K562 (cell line): Measurements from ENCODE around the gene SH2D3A. TPM values are rescaled to one million over a fixed set of nuclear protein-coding genes. Genes with fewer than 3 reads are reported as not detected.

Source experiments
- ATAC-seq: fragments of 200-7000 bp; cut with Tn5 transposase; 3 replicates; pipeline ENCODE4 v1.9.1; 2020; ENCODE audit warnings: moderate library complexity
- BruUV-seq: library from RNA; stranded (reverse); fragments of 400-500 nt; replicated peaks from 2 replicates; lab custom pipeline; 2021; lab: Mats Ljungman, UMichigan
- CTCF ChIA-PET: fragments of 300-600 bp; formaldehyde crosslinking; extraction: SDS; loops from one replicate; lab custom pipeline; 2021; ENCODE audit warnings: low intra/inter-chr PET ratio; lab: Yijun Ruan, JAX
- POLR2A ChIA-PET: fragments of 300-600, 350-650 bp; sonication (Branson Sonifier 250); formaldehyde crosslinking; extraction: SDS; loops from one replicate; lab custom pipeline; 2021; ENCODE audit warnings: antibody characterized with exemption, inconsistent platforms; lab: Yijun Ruan, JAX
- DNase-seq, 4 experiments: peaks; one replicate each; pipeline versions ENCODE4 v3.0.0 to v3.0.0-alpha.2; 2011 to 2018; ENCODE audit warnings: low spot score in 3 of 4, mixed read lengths in 3 of 4; ENCODE audit errors: extremely low read depth in 1 of 4
- FAIRE-seq: peaks from 2 replicates; lab custom pipeline; 2011; peaks lifted over from hg19 to GRCh38; lab: Jason Lieb, UNC
- H2AFZ ChIP-seq: 2 replicates; pipeline ENCODE4 v1.6.0; 2011; ENCODE audit warnings: low read depth, low read length, control low read depth, inconsistent platforms
- H3K27ac ChIP-seq: fragments of 200-600 bp; 3 replicates; pipeline ENCODE4 v1.8.0; 2011; ENCODE audit warnings: low read depth, mild to moderate bottlenecking, control low read depth, inconsistent platforms, low read length, moderate library complexity, mixed read lengths; ENCODE audit errors: extremely low read depth
- H3K27me3 ChIP-seq, 2 experiments: fragments of 300-600 bp in 1 of 2; 2 replicates in 1 of 2; 3 replicates in 1 of 2; pipeline versions ENCODE4 v1.6.0 to v1.8.0; 2011; ENCODE audit warnings: inconsistent platforms in 2 of 2, low read length in 2 of 2, mild to moderate bottlenecking in 1 of 2, mixed read lengths in 1 of 2, moderate library complexity in 1 of 2; ENCODE audit not compliant: control insufficient read depth in 2 of 2, insufficient read depth in 2 of 2
- H3K36me3 ChIP-seq: fragments of 300-600 bp; 3 replicates; pipeline ENCODE4 v1.8.0; 2011; ENCODE audit warnings: mild to moderate bottlenecking, low read length, inconsistent platforms; ENCODE audit not compliant: control insufficient read depth, insufficient read depth
- H3K4me1 ChIP-seq, 2 experiments: fragments of 200-600 bp in 1 of 2; replicated peaks in 1 of 2; 2 replicates in 1 of 2; 3 replicates in 1 of 2; pipeline versions ENCODE4 v1.5.1 to v1.8.0; 2011; ENCODE audit warnings: inconsistent platforms in 2 of 2, low read length in 2 of 2, mild to moderate bottlenecking in 1 of 2, mixed read lengths in 1 of 2, moderate library complexity in 1 of 2; ENCODE audit not compliant: control insufficient read depth in 2 of 2, insufficient read depth in 2 of 2
- H3K4me2 ChIP-seq: 2 replicates; pipeline ENCODE4 v1.6.1; 2011; ENCODE audit warnings: low read length, control low read depth, inconsistent platforms, mixed read lengths; ENCODE audit not compliant: insufficient read depth
- H3K4me3 ChIP-seq: fragments of 200-600 bp; sonication (generic), shearing (Covaris generic); 2 replicates; pipeline ENCODE4 v1.5.1; 2016; ENCODE audit warnings: control low read depth, inconsistent platforms
- H3K79me2 ChIP-seq: fragments of 200-600 bp; 3 replicates; pipeline ENCODE4 v1.8.0; 2011; ENCODE audit warnings: low read length, inconsistent platforms; ENCODE audit not compliant: control insufficient read depth, insufficient read depth
- H3K9ac ChIP-seq, 2 experiments: 2 replicates each; pipeline versions ENCODE4 v1.6.0 to v1.6.1; 2011; ENCODE audit warnings: low read depth in 2 of 2, low read length in 2 of 2, control low read depth in 1 of 2, inconsistent platforms in 1 of 2, mild to moderate bottlenecking in 1 of 2, mixed read lengths in 1 of 2; ENCODE audit not compliant: insufficient read depth in 1 of 2
- H3K9me1 ChIP-seq: one replicate; pipeline ENCODE4 v1.6.0; 2011; ENCODE audit warnings: inconsistent platforms, mild to moderate bottlenecking, low read length, moderate library complexity; ENCODE audit not compliant: control insufficient read depth, insufficient read depth
- H3K9me3 ChIP-seq: replicated peaks from 2 replicates; pipeline ENCODE4 v1.5.1; 2011; ENCODE audit warnings: low read depth, low read length, inconsistent platforms; ENCODE audit not compliant: control insufficient read depth, insufficient read depth
- H4K20me1 ChIP-seq: replicated peaks from 2 replicates; pipeline ENCODE4 v1.6.1; 2011; ENCODE audit warnings: low read length, inconsistent platforms, mixed read lengths; ENCODE audit not compliant: control insufficient read depth, insufficient read depth
- ASH1L ChIP-seq: fragments of 450-650 bp; IDR thresholded peaks from 2 replicates; pipeline ENCODE4 v1.6.1; 2018; ENCODE audit warnings: borderline replicate concordance, mild to moderate bottlenecking, low read depth; ENCODE audit not compliant: partially characterized antibody
- CHCHD3 ChIP-seq: fragments of 250-450 bp; sonication (Bioruptor Pico); IDR thresholded peaks from 2 replicates; pipeline ENCODE4 v2.1.2; 2022; ENCODE audit warnings: mild to moderate bottlenecking
- CREM ChIP-seq: IDR thresholded peaks from 2 replicates; pipeline ENCODE4 v1.6.1; 2014; ENCODE audit warnings: antibody characterized with exemption, low read depth
- CTCF ChIP-seq, 3 experiments: IDR thresholded peaks in 2 of 3; conservative IDR thresholded peaks in 1 of 3; 2 replicates each; pipeline ENCODE4 v1.5.1; 2011 to 2012; ENCODE audit warnings: low read length in 3 of 3, mild to moderate bottlenecking in 3 of 3, control low read depth in 2 of 3, improper control_type of control experiment in 1 of 3, inconsistent platforms in 1 of 3, low read depth in 1 of 3, mixed read lengths in 1 of 3, moderate library complexity in 1 of 3; ENCODE audit not compliant: insufficient read depth in 2 of 3
- EGR1 ChIP-seq: fragments of 450-650 bp; conservative IDR thresholded peaks from 2 replicates; pipeline ENCODE4 v1.6.1; 2017; ENCODE audit warnings: mild to moderate bottlenecking
- EZH2 ChIP-seq: IDR thresholded peaks from 2 replicates; pipeline ENCODE4 v1.6.1; 2012; ENCODE audit warnings: low read depth, mild to moderate bottlenecking, inconsistent platforms, low read length, borderline replicate concordance
- HINFP ChIP-seq: fragments of 450-650 bp; conservative IDR thresholded peaks from 2 replicates; pipeline ENCODE4 v1.6.1; 2016; ENCODE audit warnings: missing genetic modification characterization, low read depth, mild to moderate bottlenecking, control low read depth, missing compliant biosample characterization
- ILK ChIP-seq: fragments of 450-650 bp; IDR thresholded peaks from 2 replicates; pipeline ENCODE4 v1.6.1; 2016; ENCODE audit warnings: missing genetic modification characterization, low read depth, mild to moderate bottlenecking, missing compliant biosample characterization, moderate library complexity, borderline replicate concordance
- PKNOX1 ChIP-seq: fragments of 450-650 bp; IDR thresholded peaks from 2 replicates; pipeline ENCODE4 v1.6.1; 2016
- SMAD1 ChIP-seq: fragments of 150-350 bp; IDR thresholded peaks from 2 replicates; pipeline ENCODE4 v1.6.1; 2014; ENCODE audit warnings: low read length, low read depth; ENCODE audit not compliant: partially characterized antibody
- ZNF512 ChIP-seq: IDR thresholded peaks from 2 replicates; pipeline ENCODE4 v1.6.1; 2016; ENCODE audit warnings: missing genetic modification characterization, missing compliant biosample characterization
- WGBS: fragments of 100-300 bp; shearing (Covaris generic); methylation state at CpG from one replicate; pipeline ENCODE4 v1.1.6; 2016; ENCODE audit warnings: low coverage, mixed read lengths; ENCODE audit not compliant: insufficient coverage; ENCODE audit errors: missing lambda C conversion rate; 5-methylcytosine and 5-hydroxymethylcytosine counted together
- in situ Hi-C: fragments of 300-500 bp; cut with MboI; formaldehyde crosslinking; loops from 4 replicates; pipeline ENCODE4 v1.15.0; 2018; ENCODE audit warnings: inconsistent platforms, mixed read lengths
- intact Hi-C: fragments of 100-400 bp; cut with micrococcal nuclease; formaldehyde crosslinking; loops from 2 replicates; pipeline ENCODE4 v1.14.2; 2022
- polyA plus RNA-seq, 8 experiments: library from polyadenylated mRNA; depleted of rRNA in 4 of 8; stranded (reverse) in 5 of 8; unstranded in 3 of 8; fragments of >200 nt; fragmentation: Nextera tagmentation in 2 of 8; fragmentation: Illumina TruSeq in 1 of 8; extraction: Ambion mirVana in 2 of 8; extraction: Trizol in 1 of 8; gene quantifications; 2 replicates each; pipeline versions ENCODE4 v1.2.1 to v1.2.3, GENCODE V29; 2011 to 2014; ENCODE audit warnings: inconsistent platforms in 1 of 8, missing spikeins in 1 of 8
- total RNA-seq, 7 experiments: library from RNA; depleted of rRNA in 6 of 7; stranded (reverse); fragments of >200 nt in 6 of 7; fragmentation: Illumina TruSeq in 2 of 7; extraction: Trizol in 2 of 7; gene quantifications; 2 replicates each; pipeline versions ENCODE4 v1.2.1 to v1.2.3, GENCODE V29; 2011 to 2021; ENCODE audit warnings: low replicate concordance in 1 of 7

SH2D3A gene
- total and polyA plus RNA-seq, 9 of the 15 experiments (the other 6 are each of a cell fraction or from before 2014, with no cell fraction given), result 0.75 to 26.3 (median 8.9) TPM

- Histone ChIP-seq H3K9ac (no peak overlapping the region; a peak in 1 of 4 replicates), H3K4me2 (no peak overlapping the region), H3K9me1 (no peaks in the 10 kb centered on the region), H3K9me3 (no peaks in the 10 kb centered on the region), H3K79me2 (no peaks in the 10 kb centered on the region), H3K4me3 (no peak overlapping the region), H3K36me3 (no peaks in the 10 kb centered on the region), H4K20me1 (0 out of 2 replicates have a peak, but pooled peaks cover 5% of the 10 kb centered on the region), H2AFZ (no peak overlapping the region), H3K27me3 (peaks cover 7 to 32% of the 10 kb centered on the region in 2 experiments; a peak in 4 of 5 replicates), H3K27ac (no peak overlapping the region), H3K4me1 (peaks cover 0 to 23% of the 10 kb centered on the region in 2 experiments; a peak in 2 of 5 replicates)
- DNase-seq (peak in 3 of 4 experiments; percentile 35 to 44 (median 40)), FAIRE-seq (no peak), ATAC-seq (peak; percentile 78)
- intact Hi-C loops (no loop called here), in situ Hi-C loops (no loop called here)
- 7% methylated on average over 23 of the region's 30 CpGs for WGBS
- POLR2A ChIA-PET, result interaction anchor here (0.6 kb wide), 2 partner anchors 9 to 154 kb away, joined by 3 read pairs; no protein-coding TSS in a partner anchor
- CTCF ChIA-PET, result no interaction called here
- no TSS peak for BruUV-seq
- peak; percentile 75 for TF ChIP-seq EGR1
- TF ChIP-seq PKNOX1, result peak; percentile 80
- TF ChIP-seq ZNF512 (tag), result peak; percentile 98
- TF ChIP-seq CTCF (IDR thresholded peaks at IDR 0.05 in 2 of 3, conservative IDR thresholded peaks at IDR 0.05 in 1 of 3; ENCODE audit: insufficient read depth in 2 of 3, low read depth in 1 of 3, low read length in 3 of 3), result peak; percentile 17 to 64 (median 49); a peak in 4 of 6 replicates
- TF ChIP-seq ILK, result no peak
- 0 out of 2 replicates have a peak, but pooled peaks have one; percentile 18 for TF ChIP-seq CREM
- TF ChIP-seq HINFP (tag), result no peak
- TF ChIP-seq EZH2, result no peak
- no peak for TF ChIP-seq SMAD1
- TF ChIP-seq ASH1L, result no peak
- TF ChIP-seq CHCHD3 (CRISPR knock-in tag), result no peak
Observed at GRCh38 chr19:6710273-6711077, 56.8 kb downstream of the SH2D3A start.
